SK-N-SH (cell line): ENCODE data around the gene DNAJC24. TPM values are rescaled to one million over a fixed set of nuclear protein-coding genes. Genes with fewer than 3 reads are reported as not detected.

ENCODE experiments used
- CTCF ChIA-PET: fragments of 300-600, 350-600 bp; formaldehyde crosslinking; extraction: SDS; loops from one replicate; lab custom pipeline; 2021; lab: Yijun Ruan, JAX
- POLR2A ChIA-PET: fragments of 350-600 bp; sonication (Branson Sonifier 250); formaldehyde crosslinking; extraction: SDS; loops from one replicate; lab custom pipeline; 2020; ENCODE audit warnings: antibody characterized with exemption, inconsistent platforms; lab: Yijun Ruan, JAX
- DNase-seq: peaks from one replicate; pipeline ENCODE4 v3.0.0; 2012
- H2AFZ ChIP-seq: fragments of 200-600 bp; sonication (generic); 2 replicates; pipeline ENCODE4 v1.8.1; 2016; ENCODE audit warnings: antibody characterized with exemption, mild to moderate bottlenecking, low read depth
- H3F3A ChIP-seq: fragments of 200-600 bp; sonication (generic); replicated peaks from 2 replicates; pipeline ENCODE3; 2016; ENCODE audit warnings: antibody characterized with exemption, mild to moderate bottlenecking; ENCODE audit not compliant: insufficient read depth
- H3K27ac ChIP-seq, 2 experiments: fragments of 200-500 bp in 1 of 2; fragments of 200-600 bp in 1 of 2; sonication (Bioruptor generic) in 1 of 2; sonication (generic), shearing (Covaris generic) in 1 of 2; 2 replicates each; pipeline versions ENCODE4 v1.5.1 to v1.6.1; 2014 to 2016; ENCODE audit warnings: low read depth in 2 of 2, inconsistent platforms in 1 of 2, low read length in 1 of 2, mild to moderate bottlenecking in 1 of 2, mixed read lengths in 1 of 2
- H3K27me3 ChIP-seq: fragments of 200-600 bp; sonication (generic), shearing (Covaris generic); 2 replicates; pipeline ENCODE4 v1.6.1; 2016; ENCODE audit warnings: mixed run types; ENCODE audit not compliant: insufficient read depth
- H3K36me3 ChIP-seq, 2 experiments: fragments of 200-500 bp in 1 of 2; fragments of 200-600 bp in 1 of 2; sonication (Bioruptor generic) in 1 of 2; sonication (generic) in 1 of 2; replicated peaks in 1 of 2; 2 replicates each; pipeline versions ENCODE3 to v1.5.1; 2014 to 2016; ENCODE audit warnings: low read length in 1 of 2, mild to moderate bottlenecking in 1 of 2; ENCODE audit not compliant: insufficient read depth in 2 of 2, control insufficient read depth in 1 of 2
- H3K4me1 ChIP-seq, 2 experiments: fragments of 200-500 bp in 1 of 2; fragments of 200-600 bp in 1 of 2; sonication (Bioruptor generic) in 1 of 2; sonication (generic), shearing (Covaris generic) in 1 of 2; 2 replicates each; pipeline versions ENCODE4 v1.5.1 to v1.6.1; 2014 to 2016; ENCODE audit warnings: low read depth in 1 of 2, low read length in 1 of 2, mixed run types in 1 of 2; ENCODE audit not compliant: insufficient read depth in 2 of 2, control insufficient read depth in 1 of 2
- H3K4me2 ChIP-seq: fragments of 200-600 bp; sonication (generic), shearing (Covaris generic); 2 replicates; pipeline ENCODE4 v1.6.1; 2017; ENCODE audit warnings: mixed run types
- H3K4me3 ChIP-seq, 2 experiments: fragments of 200-500 bp in 1 of 2; fragments of 200-600 bp in 1 of 2; sonication (Bioruptor generic) in 1 of 2; sonication (generic), shearing (Covaris generic) in 1 of 2; 2 replicates each; pipeline versions ENCODE4 v1.5.1 to v1.8.1; 2014 to 2016; ENCODE audit warnings: low read depth in 2 of 2, inconsistent platforms in 1 of 2, low read length in 1 of 2, mild to moderate bottlenecking in 1 of 2, mixed read lengths in 1 of 2, moderate library complexity in 1 of 2
- H3K79me2 ChIP-seq: fragments of 200-600 bp; sonication (generic); 2 replicates; pipeline ENCODE4 v1.8.1; 2017; ENCODE audit warnings: mild to moderate bottlenecking; ENCODE audit not compliant: insufficient read depth
- H3K9ac ChIP-seq: fragments of 200-600 bp; sonication (generic); 2 replicates; pipeline ENCODE4 v1.6.1; 2017; ENCODE audit warnings: mixed run types
- H3K9me2 ChIP-seq: fragments of 200-600 bp; sonication (generic); 2 replicates; pipeline ENCODE4 v1.6.1; 2017; ENCODE audit warnings: mixed run types
- H3K9me3 ChIP-seq: fragments of 200-600 bp; sonication (generic); 2 replicates; pipeline ENCODE4 v1.6.1; 2017; ENCODE audit warnings: mixed run types, mild to moderate bottlenecking, moderate library complexity
- H4K20me1 ChIP-seq: fragments of 200-600 bp; sonication (generic); 2 replicates; pipeline ENCODE4 v1.6.1; 2017; ENCODE audit warnings: mild to moderate bottlenecking, mixed run types; ENCODE audit not compliant: insufficient read depth
- EZH2phosphoT487 ChIP-seq: fragments of 200-600 bp; sonication (generic); IDR thresholded peaks from 2 replicates; pipeline ENCODE4 v1.6.1; 2017; ENCODE audit warnings: low read depth, mixed run types, mild to moderate bottlenecking, antibody characterized with exemption, moderate library complexity, borderline replicate concordance
- FOSL2 ChIP-seq: IDR thresholded peaks from 2 replicates; pipeline ENCODE4 v1.4.0; 2012; ENCODE audit warnings: low read depth, mild to moderate bottlenecking, moderate library complexity, borderline replicate concordance
- FOXJ3 ChIP-seq: sonication (generic); formaldehyde crosslinking; IDR thresholded peaks from 2 replicates; pipeline ENCODE4 v1.5.1; 2020; ENCODE audit warnings: mild to moderate bottlenecking, missing genetic modification reagents
- FOXM1 ChIP-seq: IDR thresholded peaks from 2 replicates; pipeline ENCODE4 v1.4.0; 2012; ENCODE audit warnings: low read depth, mild to moderate bottlenecking
- GABPA ChIP-seq: IDR thresholded peaks from 2 replicates; pipeline ENCODE4 v1.4.0; 2012; ENCODE audit warnings: low read depth, mild to moderate bottlenecking
- GATA2 ChIP-seq: sonication (generic); formaldehyde crosslinking; IDR thresholded peaks from 2 replicates; pipeline ENCODE4 v1.5.0; 2020; ENCODE audit warnings: mild to moderate bottlenecking, missing genetic modification reagents
- IRF3 ChIP-seq: fragments of 150-350 bp; IDR thresholded peaks from 2 replicates; pipeline ENCODE4 v1.6.1; 2016; ENCODE audit warnings: mild to moderate bottlenecking, low read depth, low read length
- JUND ChIP-seq: IDR thresholded peaks from 2 replicates; pipeline ENCODE4 v1.4.0; 2012
- MEF2A ChIP-seq: IDR thresholded peaks from 2 replicates; pipeline ENCODE4 v1.4.0; 2012; ENCODE audit warnings: low read depth, borderline replicate concordance
- NFIC ChIP-seq: IDR thresholded peaks from 2 replicates; pipeline ENCODE4 v1.4.0; 2012; ENCODE audit warnings: borderline replicate concordance
- NRF1 ChIP-seq: IDR thresholded peaks from 2 replicates; pipeline ENCODE4 v1.6.1; 2012; ENCODE audit warnings: low read depth, mild to moderate bottlenecking, low read length
- REST ChIP-seq: IDR thresholded peaks from 2 replicates; pipeline ENCODE4 v1.6.1; 2012; ENCODE audit warnings: mild to moderate bottlenecking, low read depth, low read length, moderate library complexity
- RFX5 ChIP-seq: IDR thresholded peaks from 2 replicates; pipeline ENCODE4 v1.6.1; 2012; ENCODE audit warnings: mild to moderate bottlenecking, improper control_type of control experiment, low read length
- RXRA ChIP-seq: IDR thresholded peaks from 2 replicates; pipeline ENCODE4 v1.4.0; 2012; ENCODE audit warnings: low read depth, mild to moderate bottlenecking, borderline replicate concordance
- SIN3A ChIP-seq: IDR thresholded peaks from 2 replicates; pipeline ENCODE4 v1.6.1; 2012; ENCODE audit warnings: low read depth, mild to moderate bottlenecking, low read length, moderate library complexity, borderline replicate concordance
- TAF1 ChIP-seq: IDR thresholded peaks from 2 replicates; pipeline ENCODE4 v1.6.1; 2012; ENCODE audit warnings: low read depth, mild to moderate bottlenecking, low read length, moderate library complexity, borderline replicate concordance
- TCF12 ChIP-seq: IDR thresholded peaks from 2 replicates; pipeline ENCODE4 v1.4.0; 2012
- TEAD4 ChIP-seq: IDR thresholded peaks from 2 replicates; pipeline ENCODE4 v1.4.0; 2012; ENCODE audit warnings: mild to moderate bottlenecking, borderline replicate concordance; ENCODE audit not compliant: insufficient read depth
- USF1 ChIP-seq: IDR thresholded peaks from 2 replicates; pipeline ENCODE4 v1.4.0; 2012; ENCODE audit warnings: low read depth, borderline replicate concordance
- whole genome bisulfite sequencing: methylation state at CpG from one replicate; pipeline ENCODE4 v1.1.6; 2017; ENCODE audit warnings: low lambda C conversion rate; 5-methylcytosine and 5-hydroxymethylcytosine counted together
- polyA plus RNA-seq, 3 experiments: library from polyadenylated mRNA; depleted of rRNA; stranded (reverse); fragments of >200 nt; gene quantifications; 2 replicates each; pipeline ENCODE4 v1.2.3, GENCODE V29; 2012
- TF ChIP-seq, protein P1 (sequence below): fragments of 200-600 bp; sonication (generic); IDR thresholded peaks from 2 replicates; pipeline ENCODE4 v1.6.1; 2017; ENCODE audit warnings: antibody characterized with exemption, mild to moderate bottlenecking, moderate library complexity

The DNAJC24 gene
- polyA plus RNA-seq, 1 of the 3 experiments (the other 2 are of a cell fraction), result 6.2 TPM

- Histone ChIP-seq H3K9ac (no peak overlapping the region), H3K36me3 (peaks cover 3 to 12% of the 10 kb centered on the region in 2 experiments), H3K4me2 (no peak overlapping the region), H3K27ac (no peak overlapping the region), H2AFZ (no peak overlapping the region), H3K4me3 (no peak overlapping the region), H3K4me1 (no peaks in the 10 kb centered on the region), H3K27me3 (no peaks in the 10 kb centered on the region), H3K9me2 (no peaks in the 10 kb centered on the region), H3K9me3 (no peaks in the 10 kb centered on the region), H4K20me1 (no peaks in the 10 kb centered on the region), H3F3A (no peaks in the 10 kb centered on the region), H3K79me2 (no peaks in the 10 kb centered on the region)
- DNase-seq, result no peak
- WGBS, result 95% methylated on average over 2 of the region's 2 CpGs
- POLR2A ChIA-PET, result no interaction called here
- CTCF ChIA-PET, result no interaction called here
- TF ChIP-seq FOXJ3 (CRISPR knock-in tag) (no peak), FOSL2 (no peak), RFX5 (no peak), JUND (no peak), IRF3 (no peak), FOXM1 (no peak), NFIC (no peak), TAF1 (no peak), NRF1 (no peak), SIN3A (no peak), GABPA (no peak), MEF2A (no peak), USF1 (no peak)
Observed at GRCh38 chr11:31421820-31422219, 52.2 kb downstream of the DNAJC24 start.

DNA sequence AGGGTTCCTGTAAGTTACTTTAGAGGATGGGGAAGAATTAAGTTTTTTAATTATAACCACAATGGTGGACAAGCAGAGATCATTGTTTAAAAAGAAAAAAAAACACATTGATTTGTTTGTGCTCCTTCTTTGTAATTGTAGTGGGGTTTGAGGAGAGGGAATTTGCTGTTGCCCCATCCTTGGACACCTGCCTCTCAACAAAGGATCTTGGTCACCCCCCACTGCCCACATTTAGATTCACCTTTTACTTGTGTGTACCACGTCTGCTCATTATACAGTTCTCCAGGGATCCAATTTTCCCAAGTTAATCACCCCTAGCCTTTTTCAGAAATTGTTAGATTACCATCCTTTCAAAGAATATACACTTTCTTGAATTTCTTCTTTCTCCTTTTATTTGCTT, 53.0 kb downstream of the DNAJC24 start:
- H3K36me3 ChIP-seq, result peaks cover 3 to 13% of the 10 kb centered on the region in 2 experiments
- no peaks in the 10 kb centered on the region for H3K79me2 ChIP-seq
- H3K27ac ChIP-seq, result no peak overlapping the region
- no peaks in the 10 kb centered on the region for H3K9me2 ChIP-seq
- no peak overlapping the region for H2AFZ ChIP-seq
- no peaks in the 10 kb centered on the region for H3K9me3 ChIP-seq
- ChIA-PET POLR2A (no interaction called here), CTCF (no interaction called here)
- H3K27me3 ChIP-seq, result no peaks in the 10 kb centered on the region
- no peaks in the 10 kb centered on the region for H4K20me1 ChIP-seq
- no peaks in the 10 kb centered on the region for H3F3A ChIP-seq
- H3K4me3 ChIP-seq, result no peak overlapping the region
- no peak for DNase-seq
- H3K4me2 ChIP-seq, result no peak overlapping the region
- WGBS, result 95% methylated on average over 1 of the region's 1 CpG
- H3K4me1 ChIP-seq, result no peaks in the 10 kb centered on the region
- no peak overlapping the region for H3K9ac ChIP-seq
- TF ChIP-seq TCF12 (no peak), TAF1 (no peak), RXRA (no peak), EZH2phosphoT487 (no peak), JUND (no peak), FOXM1 (no peak), GATA2 (no peak), GABPA (no peak), REST (no peak), TEAD4 (no peak)
- TF ChIP-seq, protein P1, sequence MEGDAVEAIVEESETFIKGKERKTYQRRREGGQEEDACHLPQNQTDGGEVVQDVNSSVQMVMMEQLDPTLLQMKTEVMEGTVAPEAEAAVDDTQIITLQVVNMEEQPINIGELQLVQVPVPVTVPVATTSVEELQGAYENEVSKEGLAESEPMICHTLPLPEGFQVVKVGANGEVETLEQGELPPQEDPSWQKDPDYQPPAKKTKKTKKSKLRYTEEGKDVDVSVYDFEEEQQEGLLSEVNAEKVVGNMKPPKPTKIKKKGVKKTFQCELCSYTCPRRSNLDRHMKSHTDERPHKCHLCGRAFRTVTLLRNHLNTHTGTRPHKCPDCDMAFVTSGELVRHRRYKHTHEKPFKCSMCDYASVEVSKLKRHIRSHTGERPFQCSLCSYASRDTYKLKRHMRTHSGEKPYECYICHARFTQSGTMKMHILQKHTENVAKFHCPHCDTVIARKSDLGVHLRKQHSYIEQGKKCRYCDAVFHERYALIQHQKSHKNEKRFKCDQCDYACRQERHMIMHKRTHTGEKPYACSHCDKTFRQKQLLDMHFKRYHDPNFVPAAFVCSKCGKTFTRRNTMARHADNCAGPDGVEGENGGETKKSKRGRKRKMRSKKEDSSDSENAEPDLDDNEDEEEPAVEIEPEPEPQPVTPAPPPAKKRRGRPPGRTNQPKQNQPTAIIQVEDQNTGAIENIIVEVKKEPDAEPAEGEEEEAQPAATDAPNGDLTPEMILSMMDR, result no peak
